H1 (cell line): ENCODE results near the gene STAMBP. TPM values are rescaled to one million over a fixed set of nuclear protein-coding genes. Genes with fewer than 3 reads are reported as not detected.

ENCODE experiments used
- ASH2L ChIP-seq: fragments of 200-600, 300-600 bp; sonication (generic); IDR thresholded peaks from one replicate; pipeline ENCODE4 v1.7.1; 2017; ENCODE audit warnings: low read length
- ATF2 ChIP-seq: IDR thresholded peaks from 2 replicates; pipeline ENCODE4 v1.6.1; 2012; ENCODE audit warnings: low read length, inconsistent platforms
- CBX5 ChIP-seq: fragments of 300-800, 300-1000 bp; sonication (generic); IDR thresholded peaks from 2 replicates; pipeline ENCODE4 v1.7.1; 2016; ENCODE audit warnings: antibody characterized with exemption, low read length, low read depth
- EZH2 ChIP-seq: fragments of 200-600 bp; sonication (generic); IDR thresholded peaks from 2 replicates; pipeline ENCODE4 v1.7.1; 2012; ENCODE audit warnings: low read depth, mild to moderate bottlenecking, moderate library complexity, low read length, inconsistent platforms; ENCODE audit not compliant: severe bottlenecking
- GTF2F1 ChIP-seq: IDR thresholded peaks from 2 replicates; pipeline ENCODE4 v1.6.1; 2012; ENCODE audit warnings: low read depth, low read length, improper control_type of control experiment, borderline replicate concordance
- JUN ChIP-seq: IDR thresholded peaks from 2 replicates; pipeline ENCODE4 v1.6.1; 2011; ENCODE audit warnings: low read depth, mild to moderate bottlenecking, improper control_type of control experiment, low read length
- SAP30 ChIP-seq: fragments of 300-600 bp; sonication (generic); IDR thresholded peaks from 2 replicates; pipeline ENCODE4 v1.7.1; 2012; ENCODE audit warnings: low read length, moderate library complexity, mild to moderate bottlenecking, inconsistent platforms; ENCODE audit not compliant: insufficient read depth, insufficient replicate concordance
- TEAD4 ChIP-seq: IDR thresholded peaks from 2 replicates; pipeline ENCODE4 v1.6.1; 2012; ENCODE audit warnings: low read depth, low read length, inconsistent platforms, mixed read lengths
- polyA plus RNA-seq, 7 experiments: library from polyadenylated mRNA; depleted of rRNA in 3 of 7; stranded (reverse) in 5 of 7; unstranded in 2 of 7; fragments of >200 nt in 5 of 7; fragments of 200-250 nt in 2 of 7; gene quantifications; 1 replicate in 5 of 7; 2 replicates in 1 of 7; 4 replicates in 1 of 7; pipeline versions ENCODE4 v1.2.1 to v1.2.3, GENCODE V29; 2011 to 2013; ENCODE audit warnings: missing spikeins in 2 of 7, mixed read lengths in 2 of 7
- total RNA-seq: library from RNA; stranded (reverse); fragmentation: NEBNext Ultra II Directional; extraction: Animal tissue kit (Norgen Biotek cat#: 25700); gene quantifications from 2 replicates; pipeline ENCODE4 v1.2.1, GENCODE V29; 2021

Gene STAMBP
- total and polyA plus RNA-seq, 2 of the 8 experiments (the other 6 are each of a cell fraction or from before 2014, with no cell fraction given), result 35.8 to 49.7 TPM

GRCh38 chr2:73830871-73831401, 2.2 kb downstream of the STAMBP start (continued):
- no peak for TF ChIP-seq ATF2
- TF ChIP-seq GTF2F1, result no peak
- no peak for TF ChIP-seq JUN
- no peak for TF ChIP-seq ASH2L
- TF ChIP-seq SAP30, result no peak
- no peak for TF ChIP-seq CBX5
- no peak for TF ChIP-seq TEAD4
- no peak for TF ChIP-seq EZH2
